PC-9 (cell line): ENCODE results near the gene IKZF2. TPM values are rescaled to one million over a fixed set of nuclear protein-coding genes. Genes with fewer than 3 reads are reported as not detected.
A peak's percentile ranks its signal among the peaks of the same experiment; 100 is the strongest.

Experiments
- BruUV-seq: library from RNA; stranded (reverse); fragments of 400-500 nt; replicated peaks from 2 replicates; lab custom pipeline; 2021; lab: Mats Ljungman, UMichigan
- CTCF ChIA-PET: fragments of 300-600 bp; sonication (Branson Sonifier 250); formaldehyde crosslinking; loops from one replicate; lab custom pipeline; 2022; ENCODE audit warnings: antibody characterized with exemption; lab: Charles Lee
- POLR2A ChIA-PET: fragments of 300-600 bp; sonication (Branson Sonifier 250); formaldehyde crosslinking; loops from one replicate; lab custom pipeline; 2022; ENCODE audit warnings: antibody characterized with exemption; ENCODE audit not compliant: unreplicated experiment; lab: Charles Lee
- DNase-seq, 2 experiments: peaks; one replicate each; pipeline versions ENCODE4 v3.0.0 to v3.0.0-alpha.2; 2015 to 2022; ENCODE audit warnings: mixed read lengths in 1 of 2
- H2AFZ ChIP-seq: fragments of 200-600 bp; sonication (generic); 2 replicates; pipeline ENCODE4 v1.8.1; 2017; ENCODE audit warnings: antibody characterized with exemption
- H3F3A ChIP-seq: fragments of 200-600 bp; sonication (generic); 2 replicates; pipeline ENCODE4 v1.8.1; 2017; ENCODE audit warnings: antibody characterized with exemption, mild to moderate bottlenecking, low read depth; ENCODE audit not compliant: insufficient read depth
- H3K27ac ChIP-seq: fragments of 200-600 bp; sonication (generic); 2 replicates; pipeline ENCODE4 v1.6.1; 2016; ENCODE audit warnings: mixed run types
- H3K27me3 ChIP-seq: fragments of 200-600 bp; sonication (generic); 2 replicates; pipeline ENCODE4 v1.6.1; 2016; ENCODE audit warnings: low read depth, mixed run types; ENCODE audit not compliant: insufficient read depth
- H3K36me3 ChIP-seq: fragments of 200-600 bp; sonication (generic); 2 replicates; pipeline ENCODE4 v1.6.1; 2016; ENCODE audit warnings: low read depth, mixed run types
- H3K4me1 ChIP-seq: fragments of 200-600 bp; sonication (generic); replicated peaks from 2 replicates; pipeline ENCODE4 v1.6.1; 2016; ENCODE audit warnings: mixed run types; ENCODE audit not compliant: insufficient read depth
- H3K4me2 ChIP-seq: fragments of 200-600 bp; sonication (generic); 2 replicates; pipeline ENCODE4 v1.6.1; 2017; ENCODE audit warnings: mixed run types
- H3K4me3 ChIP-seq: fragments of 200-600 bp; sonication (generic); 2 replicates; pipeline ENCODE4 v1.6.1; 2016; ENCODE audit warnings: mixed run types
- H3K79me2 ChIP-seq: fragments of 200-600 bp; sonication (generic); 2 replicates; pipeline ENCODE4 v1.6.1; 2017; ENCODE audit warnings: low read depth, mixed run types
- H3K9me2 ChIP-seq: fragments of 200-600 bp; sonication (generic); 2 replicates; pipeline ENCODE4 v1.8.1; 2017; ENCODE audit warnings: mild to moderate bottlenecking; ENCODE audit not compliant: insufficient read depth
- H3K9me3 ChIP-seq: fragments of 200-600 bp; sonication (generic); 2 replicates; pipeline ENCODE4 v1.8.1; 2016; ENCODE audit warnings: low read depth; ENCODE audit not compliant: insufficient read depth
- H4K20me1 ChIP-seq: fragments of 200-600 bp; sonication (generic); 2 replicates; pipeline ENCODE4 v1.8.1; 2017; ENCODE audit not compliant: insufficient read depth
- EZH2 ChIP-seq: fragments of 200-600 bp; sonication (generic); IDR thresholded peaks from 2 replicates; pipeline ENCODE4 v1.8.0; 2017; ENCODE audit warnings: antibody characterized with exemption, low read depth
- intact Hi-C: fragments of 100-400 bp; cut with micrococcal nuclease; formaldehyde crosslinking; loops from one replicate; pipeline ENCODE4 v1.10.0; 2022; ENCODE audit not compliant: unreplicated experiment
- total RNA-seq: library from RNA; stranded (reverse); gene quantifications from 2 replicates; pipeline ENCODE4 v1.2.3, GENCODE V29; 2021
- TF ChIP-seq, protein P1 (sequence below): fragments of 200-600 bp; sonication (generic); conservative IDR thresholded peaks from 2 replicates; pipeline ENCODE4 v1.6.1; 2017; ENCODE audit warnings: mixed run types, antibody characterized with exemption, mild to moderate bottlenecking, moderate library complexity

The IKZF2 gene
- total RNA-seq, 1 experiment from 2014 or later, result 28.3 TPM

DNA sequence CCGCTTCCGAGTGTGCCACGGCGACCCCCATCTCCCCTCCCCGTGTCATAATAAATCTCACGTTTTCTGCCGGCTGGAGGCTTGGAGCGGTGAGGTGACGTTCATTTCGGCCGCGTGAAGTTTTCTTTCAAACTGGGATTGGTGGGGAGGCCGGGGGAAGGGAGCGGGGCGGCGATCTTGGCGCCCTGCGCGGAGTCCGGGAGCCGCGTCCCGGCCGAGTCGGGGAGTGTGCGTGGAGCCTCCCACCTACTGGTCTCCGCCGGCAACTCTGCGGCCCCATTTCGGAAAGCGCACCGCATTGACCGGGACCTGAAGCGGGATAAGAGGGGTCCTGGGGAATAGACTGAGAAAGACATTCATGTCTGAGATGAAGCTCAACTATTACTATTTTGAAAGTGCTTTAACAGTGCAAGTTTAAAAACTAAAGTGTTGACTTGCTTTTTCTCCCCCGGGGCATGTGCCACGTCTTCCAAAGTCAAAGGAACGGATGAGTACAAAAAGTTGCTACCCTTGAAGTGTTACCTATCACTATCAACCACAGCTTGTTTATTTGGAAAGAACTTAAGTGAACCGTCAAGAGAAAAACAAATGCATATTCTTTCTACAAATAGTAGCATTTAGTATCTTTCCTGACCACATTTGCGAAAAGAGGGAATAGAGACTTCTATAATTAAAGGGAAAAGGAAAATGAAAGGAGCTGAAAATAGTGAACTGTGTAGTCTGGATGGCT lies 818 bp upstream of the IKZF2 start:
- peak overlapping the region; percentile 82 for H2AFZ ChIP-seq
- H3K27me3 ChIP-seq, result no peaks in the 10 kb centered on the region
- no peak for TF ChIP-seq EZH2
- TF ChIP-seq, protein P1, sequence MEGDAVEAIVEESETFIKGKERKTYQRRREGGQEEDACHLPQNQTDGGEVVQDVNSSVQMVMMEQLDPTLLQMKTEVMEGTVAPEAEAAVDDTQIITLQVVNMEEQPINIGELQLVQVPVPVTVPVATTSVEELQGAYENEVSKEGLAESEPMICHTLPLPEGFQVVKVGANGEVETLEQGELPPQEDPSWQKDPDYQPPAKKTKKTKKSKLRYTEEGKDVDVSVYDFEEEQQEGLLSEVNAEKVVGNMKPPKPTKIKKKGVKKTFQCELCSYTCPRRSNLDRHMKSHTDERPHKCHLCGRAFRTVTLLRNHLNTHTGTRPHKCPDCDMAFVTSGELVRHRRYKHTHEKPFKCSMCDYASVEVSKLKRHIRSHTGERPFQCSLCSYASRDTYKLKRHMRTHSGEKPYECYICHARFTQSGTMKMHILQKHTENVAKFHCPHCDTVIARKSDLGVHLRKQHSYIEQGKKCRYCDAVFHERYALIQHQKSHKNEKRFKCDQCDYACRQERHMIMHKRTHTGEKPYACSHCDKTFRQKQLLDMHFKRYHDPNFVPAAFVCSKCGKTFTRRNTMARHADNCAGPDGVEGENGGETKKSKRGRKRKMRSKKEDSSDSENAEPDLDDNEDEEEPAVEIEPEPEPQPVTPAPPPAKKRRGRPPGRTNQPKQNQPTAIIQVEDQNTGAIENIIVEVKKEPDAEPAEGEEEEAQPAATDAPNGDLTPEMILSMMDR, result no peak; the same call in 1 of the 2 replicates
- CTCF ChIA-PET, result no interaction called here
- intact Hi-C loops, result loop anchor here (1.0 to 5.0 kb wide), 5 partner anchors 130 to 1655 kb away; partner anchors contain the start of gene BARD1
- peaks cover 27% of the 10 kb centered on the region for H3K4me1 ChIP-seq
- peaks cover 25% of the 10 kb centered on the region; the same call in 1 of the 2 replicates for H3F3A ChIP-seq
- peak overlapping the region; percentile 81 for H3K4me3 ChIP-seq
- TSS peak; percentile 86 for BruUV-seq
- H3K9me2 ChIP-seq, result no peaks in the 10 kb centered on the region
- 0 out of 2 replicates have a peak, but pooled peaks cover 4% of the 10 kb centered on the region for H3K36me3 ChIP-seq
- peak; percentile 54 to 63 for DNase-seq
- peak overlapping the region; percentile 90 for H3K4me2 ChIP-seq
- H4K20me1 ChIP-seq, result no peaks in the 10 kb centered on the region
- peak overlapping the region; percentile 77 for H3K27ac ChIP-seq
- POLR2A ChIA-PET, result no interaction called here
- H3K9me3 ChIP-seq, result no peaks in the 10 kb centered on the region; the same call in 1 of the 2 replicates
- peaks cover 45% of the 10 kb centered on the region for H3K79me2 ChIP-seq

DNA sequence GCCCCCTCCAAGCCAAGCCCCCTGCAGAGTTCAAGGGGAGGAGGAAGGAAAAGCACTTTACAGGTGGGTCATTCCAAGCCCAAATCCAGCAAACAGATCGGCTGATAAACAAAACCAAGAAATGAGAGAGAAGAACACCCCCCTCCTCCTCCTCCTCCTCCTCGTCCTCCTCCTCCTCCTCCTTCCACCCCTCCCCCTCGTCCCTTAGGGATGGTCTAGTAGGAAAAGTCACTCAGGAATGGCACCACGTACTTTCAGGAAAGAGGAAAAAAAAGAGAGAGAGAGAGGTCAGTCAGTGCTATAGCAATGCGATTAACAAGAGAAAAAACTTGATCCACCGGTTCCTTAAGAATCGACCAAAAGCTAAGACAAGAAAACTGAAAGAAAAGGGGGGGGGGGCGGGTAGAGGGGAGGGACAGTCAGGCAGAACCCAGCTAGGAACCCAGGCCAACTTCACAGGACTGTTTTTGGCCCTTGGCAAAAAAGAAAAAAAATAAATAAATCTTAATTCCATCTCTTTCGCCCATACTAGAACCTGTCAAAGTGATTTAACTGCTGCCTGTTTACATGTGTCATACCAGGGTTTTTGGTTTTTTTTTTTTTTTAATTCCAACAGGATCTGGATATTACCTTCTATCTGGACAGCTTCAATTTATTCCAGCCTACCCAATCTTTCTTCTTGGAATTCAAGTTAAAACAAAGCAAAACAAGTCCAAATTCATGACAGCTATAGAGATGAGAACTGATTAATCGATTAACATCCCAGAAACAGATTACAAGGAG lies 906 bp downstream of the IKZF2 start:
- ChIA-PET CTCF (interaction anchor here (0.6 to 0.7 kb wide), 2 partner anchors 127 to 170 kb away, joined by 4 to 7 read pairs; no protein-coding TSS in a partner anchor), POLR2A (interaction anchor here (0.6 kb wide), 2 partner anchors 193 to 245 kb away, joined by 5 to 9 read pairs; no protein-coding TSS in a partner anchor)
- Histone ChIP-seq H3K79me2 (peaks cover 59% of the 10 kb centered on the region), H3K4me2 (peak overlapping the region; percentile 86), H3K4me1 (peaks cover 32% of the 10 kb centered on the region), H4K20me1 (no peaks in the 10 kb centered on the region), H3K27me3 (no peaks in the 10 kb centered on the region), H3K4me3 (peak overlapping the region; percentile 83), H3K9me3 (no peaks in the 10 kb centered on the region; the same call in 1 of the 2 replicates), H3F3A (peaks cover 25% of the 10 kb centered on the region; the same call in 1 of the 2 replicates), H3K36me3 (0 out of 2 replicates have a peak, but pooled peaks cover 7% of the 10 kb centered on the region), H3K9me2 (no peaks in the 10 kb centered on the region), H3K27ac (peak overlapping the region; percentile 86), H2AFZ (peak overlapping the region; percentile 79)
- intact Hi-C loops, result loop anchor here (1.0 to 5.0 kb wide), 6 partner anchors 38 to 1657 kb away; partner anchors contain the start of gene BARD1
- no TSS peak for BruUV-seq
- DNase-seq, result peak; percentile 55 to 90
- TF ChIP-seq EZH2, result no peak
- TF ChIP-seq, protein P1, result no peak

DNA sequence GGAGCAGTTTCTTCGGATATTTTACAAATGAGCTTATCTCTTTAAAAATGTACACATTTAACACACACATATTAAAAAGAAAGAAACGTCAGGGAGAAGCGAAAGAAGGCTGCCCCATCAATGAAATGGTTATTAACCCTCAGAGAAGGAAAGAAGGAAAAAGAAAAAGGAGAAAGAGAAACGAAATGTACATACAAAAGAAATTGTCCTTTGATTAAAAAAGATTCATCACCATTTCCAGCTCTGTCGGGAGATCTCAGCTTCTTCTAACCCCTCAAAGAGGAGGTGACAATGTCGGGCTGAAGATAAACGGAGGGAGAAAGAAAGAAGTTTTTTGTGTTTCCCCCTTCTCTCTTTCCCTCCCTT lies 1.5 kb downstream of the IKZF2 start:
- TF ChIP-seq EZH2, result no peak
- TF ChIP-seq, protein P1, result no peak
- peaks cover 32% of the 10 kb centered on the region for H3K4me1 ChIP-seq
- no peaks in the 10 kb centered on the region for H3K9me2 ChIP-seq
- ChIA-PET POLR2A (interaction anchor here (0.6 to 0.7 kb wide), 2 partner anchors 229 to 244 kb away, joined by 5 to 17 read pairs; no protein-coding TSS in a partner anchor), CTCF (interaction anchor here (0.6 to 0.7 kb wide), 2 partner anchors 127 to 170 kb away, joined by 4 to 7 read pairs; no protein-coding TSS in a partner anchor)
- H3K36me3 ChIP-seq, result 0 out of 2 replicates have a peak, but pooled peaks cover 7% of the 10 kb centered on the region
- intact Hi-C loops, result loop anchor here (2.0 to 10.0 kb wide), 6 partner anchors 75 to 1657 kb away; partner anchors contain the start of gene BARD1
- no peaks in the 10 kb centered on the region for H3K27me3 ChIP-seq
- H3F3A ChIP-seq, result peaks cover 25% of the 10 kb centered on the region; the same call in 1 of the 2 replicates
- peak overlapping the region; percentile 83 for H3K4me3 ChIP-seq
- BruUV-seq, result TSS peak; percentile 18
- H2AFZ ChIP-seq, result peak overlapping the region; percentile 79
- H3K4me2 ChIP-seq, result peak overlapping the region; percentile 86
- H3K79me2 ChIP-seq, result peaks cover 62% of the 10 kb centered on the region
- DNase-seq, result no peak
- H3K27ac ChIP-seq, result peak overlapping the region; percentile 86
- no peaks in the 10 kb centered on the region for H4K20me1 ChIP-seq
- no peaks in the 10 kb centered on the region; the same call in 1 of the 2 replicates for H3K9me3 ChIP-seq
